ENCODE data around the gene PLIN5. TPM values are rescaled to one million over a fixed set of nuclear protein-coding genes. Genes with fewer than 3 reads are reported as not detected.

Gene PLIN5
- total and polyA plus RNA-seq, 10 of the 15 experiments (the other 5 are each of a cell fraction or from before 2014, with no cell fraction given), result 0.15 to 0.33 TPM; not detected in 8

GRCh38 chr19:4570916-4571304 is 35.9 kb upstream of the PLIN5 start (continued):
- TF ChIP-seq NRF1 (conservative IDR thresholded peaks at IDR 0.05; ENCODE audit: low read depth, low read length) (no peak), IRF5 (IDR thresholded peaks at IDR 0.05; ENCODE audit: borderline replicate concordance) (no peak), FOXK2 (IDR thresholded peaks at IDR 0.05) (no peak), ZNF592 (IDR thresholded peaks at IDR 0.05) (no peak), PAX8 (IDR thresholded peaks at IDR 0.05) (no peak)

- CTCF ChIA-PET, result interaction anchor here (0.6 to 10.1 kb wide), 5 partner anchors 44 to 98 kb away, joined by 3 to 94 read pairs (median 3); no protein-coding TSS in a partner anchor
- POLR2A ChIA-PET, result interaction anchor here (1.1 kb wide), 1 partner anchor 64 kb away, joined by 3 read pairs; no protein-coding TSS in a partner anchor
- Histone ChIP-seq H3K4me3 (no peak overlapping the region), H3K27me3 (replicated peaks in 1 of 2; ENCODE audit: control insufficient read depth in 2 of 2, insufficient read depth in 2 of 2, low read length in 1 of 2) (no peaks in the 10 kb centered on the region), H3K4me2 (ENCODE audit: control insufficient read depth, insufficient read depth) (no peak overlapping the region), H3K9me3 (replicated peaks; ENCODE audit: control insufficient read depth, insufficient read depth, low read length) (no peaks in the 10 kb centered on the region), H3K79me2 (ENCODE audit: control insufficient read depth, insufficient read depth, low read length) (no peaks in the 10 kb centered on the region), H3K27ac (ENCODE audit: control insufficient read depth, insufficient read depth) (no peak overlapping the region), H2AFZ (ENCODE audit: control insufficient read depth, low read depth, low read length) (no peak overlapping the region), H3K36me3 (ENCODE audit: control insufficient read depth in 2 of 2, insufficient read depth in 2 of 2, low read length in 1 of 2) (no peaks in the 10 kb centered on the region), H3K9ac (ENCODE audit: control insufficient read depth, insufficient read depth, low read length) (no peak overlapping the region), H4K20me1 (ENCODE audit: control insufficient read depth, insufficient read depth) (no peaks in the 10 kb centered on the region), H3K4me1 (ENCODE audit: control insufficient read depth, insufficient read depth, low read length) (no peaks in the 10 kb centered on the region)
- BruUV-seq (replicated peaks), result no TSS peak
- SMC1A ChIA-PET (ENCODE audit: uncharacterized antibody, unreplicated experiment), result interaction anchor here (0.7 to 1.9 kb wide), 2 partner anchors 66 to 140 kb away, joined by 3 to 5 read pairs; no protein-coding TSS in a partner anchor
- 40% methylated on average over 11 of the region's 11 CpGs for WGBS (ENCODE audit: insufficient coverage, insufficient replicate concordance, low lambda C conversion rate, missing lambda C conversion rate)
- in situ Hi-C loops (cut with MboI), result no loop called here
- ATAC-seq (no peak), DNase-seq (ENCODE audit: low read depth, low spot score) (no peak), FAIRE-seq (no peak)
- TF ChIP-seq JUND (IDR thresholded peaks at IDR 0.05; ENCODE audit: low read depth, low read length) (no peak), SREBF1 (IDR thresholded peaks at IDR 0.05; ENCODE audit: low read length) (no peak), ZBTB11 (CRISPR knock-in tag; IDR thresholded peaks at IDR 0.05) (no peak), PML (IDR thresholded peaks at IDR 0.05; ENCODE audit: low read length) (no peak), SUZ12 (IDR thresholded peaks at IDR 0.05; ENCODE audit: unreplicated experiment) (no peak), SMARCA5 (IDR thresholded peaks at IDR 0.05) (no peak), ZBED1 (IDR thresholded peaks at IDR 0.05; ENCODE audit: borderline replicate concordance) (no peak), MTA3 (IDR thresholded peaks at IDR 0.05; ENCODE audit: borderline replicate concordance, low read length) (no peak), HDGF (IDR thresholded peaks at IDR 0.05) (no peak), CREB1 (IDR thresholded peaks at IDR 0.05; ENCODE audit: low read depth) (no peak)
- intact Hi-C loops (cut with micrococcal nuclease; ENCODE audit: unreplicated experiment), result no loop called here
- RAD21 ChIA-PET (ENCODE audit: unreplicated experiment), result interaction anchor here (1.9 kb wide), 1 partner anchor 66 kb away, joined by 6 read pairs; no protein-coding TSS in a partner anchor
Observed at GRCh38 chr19:4570402-4570801, 35.4 kb upstream of the PLIN5 start.
